Measurements from ENCODE around the gene SOCS7. TPM values are rescaled to one million over a fixed set of nuclear protein-coding genes. Genes with fewer than 3 reads are reported as not detected.

Gene SOCS7, protein sequence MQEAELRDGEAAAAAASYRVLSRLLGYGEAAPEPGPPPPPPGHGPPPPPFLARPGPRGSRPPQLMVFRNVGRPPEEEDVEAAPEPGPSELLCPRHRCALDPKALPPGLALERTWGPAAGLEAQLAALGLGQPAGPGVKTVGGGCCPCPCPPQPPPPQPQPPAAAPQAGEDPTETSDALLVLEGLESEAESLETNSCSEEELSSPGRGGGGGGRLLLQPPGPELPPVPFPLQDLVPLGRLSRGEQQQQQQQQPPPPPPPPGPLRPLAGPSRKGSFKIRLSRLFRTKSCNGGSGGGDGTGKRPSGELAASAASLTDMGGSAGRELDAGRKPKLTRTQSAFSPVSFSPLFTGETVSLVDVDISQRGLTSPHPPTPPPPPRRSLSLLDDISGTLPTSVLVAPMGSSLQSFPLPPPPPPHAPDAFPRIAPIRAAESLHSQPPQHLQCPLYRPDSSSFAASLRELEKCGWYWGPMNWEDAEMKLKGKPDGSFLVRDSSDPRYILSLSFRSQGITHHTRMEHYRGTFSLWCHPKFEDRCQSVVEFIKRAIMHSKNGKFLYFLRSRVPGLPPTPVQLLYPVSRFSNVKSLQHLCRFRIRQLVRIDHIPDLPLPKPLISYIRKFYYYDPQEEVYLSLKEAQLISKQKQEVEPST
- total RNA-seq, result 10 to 100 TPM; 22.1 to 25.1 TPM

DNA sequence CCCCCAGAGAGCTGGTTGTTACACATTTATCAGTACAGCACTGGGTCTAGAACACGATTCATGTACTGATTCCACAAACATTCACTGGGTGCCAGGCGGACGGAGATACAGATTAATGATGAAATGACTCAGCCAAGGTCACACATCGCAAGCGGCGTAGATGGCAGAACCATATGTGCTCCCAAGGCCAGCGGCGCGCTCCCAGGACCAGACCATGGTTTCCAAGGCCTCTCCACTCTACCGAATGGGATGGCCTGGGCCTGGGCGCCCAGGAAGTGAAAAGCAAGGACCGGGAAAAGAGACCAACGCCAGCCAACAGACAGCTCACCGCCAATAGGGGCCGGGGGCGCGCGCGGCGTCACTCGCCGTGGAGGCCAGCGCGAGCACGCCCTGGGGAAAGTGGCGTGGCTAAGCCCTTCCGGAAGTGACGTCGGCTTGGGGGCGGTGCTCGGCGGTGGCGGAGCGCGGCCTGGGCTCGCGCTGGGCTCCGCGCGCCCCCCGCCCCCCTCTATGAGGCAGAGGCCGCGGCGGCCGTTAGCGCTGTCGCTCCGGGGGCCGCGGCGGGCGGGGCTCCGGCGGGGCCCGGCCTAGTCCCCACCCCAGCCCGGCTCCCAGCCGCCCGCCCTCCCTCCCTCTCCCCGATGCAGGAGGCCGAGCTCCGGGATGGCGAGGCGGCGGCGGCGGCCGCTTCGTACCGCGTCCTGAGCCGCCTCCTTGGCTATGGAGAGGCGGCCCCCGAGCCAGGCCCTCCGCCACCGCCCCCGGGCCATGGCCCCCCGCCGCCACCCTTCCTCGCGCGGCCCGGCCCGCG is at the start of gene SOCS7:
TSS of gene SOCS7 (plus strand) at position 433 of the 811 bp plus-strand sequence. CDS start at position 642, 209 bp downstream.
- H3K4me3 Mint-ChIP-seq, result peak within 1 kb of the TSS; percentile 99
- intact Hi-C loops (cut with micrococcal nuclease), result loop anchor here (5.0 kb wide), 1 partner anchor 141 kb away; no protein-coding TSS in a partner anchor
- H3K27me3 Mint-ChIP-seq (ENCODE audit: low read depth), result no peaks in the 10 kb centered on the region
- H3K36me3 Mint-ChIP-seq (ENCODE audit: low read depth), result no peaks in the 10 kb centered on the region
- peaks cover 40% of the 10 kb centered on the region for H3K4me1 Mint-ChIP-seq (ENCODE audit: low read depth)
- CTCF ChIA-PET, result interaction anchor here (0.6 to 10.3 kb wide), 5 partner anchors 18 to 252 kb away, joined by 3 to 193 read pairs (median 4); no protein-coding TSS in a partner anchor
- DNase-seq, result peak; percentile 92
- H3K27ac Mint-ChIP-seq, result peak within 1 kb of the TSS; percentile 95
- H3K9me3 Mint-ChIP-seq, result no peaks in the 10 kb centered on the region

DNA sequence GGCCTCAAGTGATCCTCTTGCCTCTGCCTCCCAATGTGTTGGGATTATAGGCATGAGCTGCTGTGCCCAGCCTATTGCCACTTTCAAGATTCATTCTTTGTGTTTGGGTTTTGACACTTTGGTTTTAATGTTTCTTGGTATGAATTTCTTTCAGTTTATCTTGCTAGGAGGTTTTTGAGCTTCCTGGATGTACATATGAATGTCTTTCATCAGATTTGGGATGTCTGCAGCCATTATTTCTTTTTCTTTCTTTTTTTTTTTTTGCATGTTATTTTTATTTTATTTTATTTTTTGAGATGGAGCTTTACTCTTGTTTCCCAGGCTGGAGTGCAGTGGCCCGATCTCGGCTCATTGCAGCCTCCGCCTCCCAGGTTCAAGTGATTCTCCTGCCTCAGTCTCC is 36.1 kb upstream of the SOCS7 start:
- no peak for DNase-seq
- CTCF ChIA-PET, result interaction anchor here (0.7 kb wide), 1 partner anchor 395 kb away, joined by 3 read pairs; no protein-coding TSS in a partner anchor
- H3K4me1 Mint-ChIP-seq (ENCODE audit: low read depth), result no peaks in the 10 kb centered on the region
- no peaks in the 10 kb centered on the region for H3K9me3 Mint-ChIP-seq
- H3K36me3 Mint-ChIP-seq (ENCODE audit: low read depth), result peaks cover 17% of the 10 kb centered on the region
- no peak overlapping the region for H3K4me3 Mint-ChIP-seq
- no peaks in the 10 kb centered on the region for H3K27me3 Mint-ChIP-seq (ENCODE audit: low read depth)
- intact Hi-C loops (cut with micrococcal nuclease), result no loop called here
- no peak overlapping the region for H3K27ac Mint-ChIP-seq

DNA sequence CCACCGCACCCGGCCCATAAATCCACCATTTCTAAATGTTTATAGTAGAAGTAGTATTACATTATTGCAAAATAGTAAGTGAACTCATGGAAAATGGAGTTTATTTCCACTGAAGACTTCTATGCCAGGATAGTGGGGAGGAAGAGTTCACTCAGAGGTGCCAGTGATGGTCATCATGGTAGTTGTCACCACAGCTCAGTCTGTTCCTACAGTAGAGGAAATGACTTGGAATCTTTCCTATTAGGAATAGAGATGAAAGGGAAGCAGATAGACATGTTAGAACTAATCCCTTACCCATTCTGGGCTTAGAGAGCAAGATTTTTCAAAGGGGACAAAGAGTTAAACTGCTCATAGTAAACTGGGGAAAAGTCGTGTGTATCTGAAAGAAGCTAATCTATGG is 34.6 kb upstream of the SOCS7 start:
- Mint-ChIP-seq H3K27ac (no peak overlapping the region), H3K4me1 (ENCODE audit: low read depth) (no peaks in the 10 kb centered on the region), H3K36me3 (ENCODE audit: low read depth) (peaks cover 21% of the 10 kb centered on the region), H3K27me3 (ENCODE audit: low read depth) (no peaks in the 10 kb centered on the region), H3K4me3 (no peak overlapping the region), H3K9me3 (no peaks in the 10 kb centered on the region)
- no peak for DNase-seq
- intact Hi-C loops (cut with micrococcal nuclease), result no loop called here
- CTCF ChIA-PET, result interaction anchor here (1.8 kb wide), 1 partner anchor 16 kb away, joined by 5 read pairs; no protein-coding TSS in a partner anchor

GRCh38 chr17:38320482-38320881 is 31.2 kb upstream of the SOCS7 start:
- Mint-ChIP-seq H3K36me3 (ENCODE audit: low read depth) (peaks cover 28% of the 10 kb centered on the region), H3K4me1 (ENCODE audit: low read depth) (peaks cover 2% of the 10 kb centered on the region), H3K4me3 (no peak overlapping the region), H3K27ac (no peak overlapping the region), H3K27me3 (ENCODE audit: low read depth) (no peaks in the 10 kb centered on the region), H3K9me3 (no peaks in the 10 kb centered on the region)
- no peak for DNase-seq
- CTCF ChIA-PET, result no interaction called here
- intact Hi-C loops (cut with micrococcal nuclease), result no loop called here

GRCh38 chr17:38322156-38322779 is 29.4 kb upstream of the SOCS7 start:
- Mint-ChIP-seq H3K9me3 (no peaks in the 10 kb centered on the region), H3K27me3 (ENCODE audit: low read depth) (no peaks in the 10 kb centered on the region), H3K36me3 (ENCODE audit: low read depth) (peaks cover 20% of the 10 kb centered on the region), H3K27ac (no peak overlapping the region), H3K4me1 (ENCODE audit: low read depth) (peaks cover 8% of the 10 kb centered on the region), H3K4me3 (no peak overlapping the region)
- DNase-seq, result peak; percentile 82
- CTCF ChIA-PET, result interaction anchor here (0.8 to 2.1 kb wide), 11 partner anchors 10 to 802 kb away, joined by 3 to 19 read pairs (median 3); no protein-coding TSS in a partner anchor
- intact Hi-C loops (cut with micrococcal nuclease), result loop anchor here (2.0 kb wide), 1 partner anchor 93 kb away; no protein-coding TSS in a partner anchor

GRCh38 chr17:38322897-38323296 is 28.7 kb upstream of the SOCS7 start:
- Mint-ChIP-seq H3K27ac (no peak overlapping the region), H3K27me3 (ENCODE audit: low read depth) (no peaks in the 10 kb centered on the region), H3K9me3 (no peaks in the 10 kb centered on the region), H3K4me3 (no peak overlapping the region), H3K36me3 (ENCODE audit: low read depth) (peaks cover 18% of the 10 kb centered on the region), H3K4me1 (ENCODE audit: low read depth) (peaks cover 9% of the 10 kb centered on the region)
- CTCF ChIA-PET, result interaction anchor here (0.7 to 2.1 kb wide), 10 partner anchors 10 to 136 kb away, joined by 3 to 19 read pairs (median 4); no protein-coding TSS in a partner anchor
- intact Hi-C loops (cut with micrococcal nuclease), result loop anchor here (2.0 kb wide), 1 partner anchor 92 kb away; no protein-coding TSS in a partner anchor
- no peak for DNase-seq

DNA sequence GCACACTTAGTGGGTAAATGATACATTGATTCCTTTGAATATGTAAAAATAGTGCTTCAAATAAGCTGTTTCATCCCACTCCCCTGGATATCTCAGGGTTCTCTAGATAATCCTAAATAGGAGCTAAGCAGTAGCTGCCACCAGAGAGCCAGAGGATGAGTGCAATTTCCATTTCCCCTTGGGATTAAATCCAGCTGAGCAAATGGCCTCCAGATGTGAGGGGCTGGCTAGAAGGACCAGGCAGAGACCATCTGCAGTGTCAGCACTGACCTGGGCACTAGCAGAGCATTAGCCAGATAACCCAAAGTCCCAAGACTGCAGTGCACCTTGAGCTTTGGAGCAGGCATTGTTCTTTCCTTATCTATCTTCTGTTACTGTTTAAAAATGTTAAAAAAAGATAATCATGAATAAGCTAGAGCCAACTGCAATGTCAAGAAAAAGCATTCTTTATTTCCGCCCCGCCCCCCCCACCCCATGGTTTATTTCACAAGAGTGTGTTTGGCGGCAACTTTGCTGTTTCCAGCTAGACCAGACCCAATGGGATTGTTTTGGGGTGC is 27.4 kb upstream of the SOCS7 start:
- no peaks in the 10 kb centered on the region for H3K9me3 Mint-ChIP-seq
- no peak overlapping the region for H3K4me3 Mint-ChIP-seq
- no peaks in the 10 kb centered on the region for H3K27me3 Mint-ChIP-seq (ENCODE audit: low read depth)
- H3K27ac Mint-ChIP-seq, result no peak overlapping the region
- CTCF ChIA-PET, result interaction anchor here (0.6 to 2.2 kb wide), 7 partner anchors 10 to 1483 kb away, joined by 3 to 12 read pairs (median 4); no protein-coding TSS in a partner anchor
- H3K4me1 Mint-ChIP-seq (ENCODE audit: low read depth), result peaks cover 9% of the 10 kb centered on the region
- peaks cover 18% of the 10 kb centered on the region for H3K36me3 Mint-ChIP-seq (ENCODE audit: low read depth)
- no peak for DNase-seq
- intact Hi-C loops (cut with micrococcal nuclease), result no loop called here

DNA sequence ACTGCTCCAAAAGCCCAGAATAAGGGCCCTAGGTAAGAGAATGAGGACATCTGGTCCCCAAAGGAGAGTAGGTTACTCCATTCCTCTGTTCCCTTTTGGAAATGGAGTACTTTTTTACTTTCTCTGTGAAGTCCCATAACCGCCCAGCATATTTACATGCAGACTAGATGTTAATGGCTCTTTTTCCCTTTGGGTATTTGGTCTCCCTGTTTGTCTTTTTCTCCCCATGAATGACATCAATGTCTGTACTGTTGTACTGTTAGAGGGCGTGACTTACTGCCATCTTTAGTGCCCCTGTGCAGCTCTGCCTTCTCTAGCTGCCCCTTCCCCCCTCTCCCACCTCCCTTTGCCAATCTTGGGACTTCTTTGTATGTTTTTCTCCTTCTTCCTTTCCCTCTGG is 26.9 kb upstream of the SOCS7 start:
- Mint-ChIP-seq H3K27me3 (ENCODE audit: low read depth) (no peaks in the 10 kb centered on the region), H3K4me3 (no peak overlapping the region), H3K4me1 (ENCODE audit: low read depth) (peaks cover 9% of the 10 kb centered on the region), H3K9me3 (no peaks in the 10 kb centered on the region), H3K27ac (no peak overlapping the region), H3K36me3 (ENCODE audit: low read depth) (peaks cover 18% of the 10 kb centered on the region)
- CTCF ChIA-PET, result interaction anchor here (1.6 to 2.2 kb wide), 3 partner anchors 10 to 90 kb away, joined by 4 to 12 read pairs (median 4); no protein-coding TSS in a partner anchor
- no peak for DNase-seq
- intact Hi-C loops (cut with micrococcal nuclease), result no loop called here

GRCh38 chr17:38325221-38325851 is 26.3 kb upstream of the SOCS7 start:
- intact Hi-C loops (cut with micrococcal nuclease), result no loop called here
- H3K27ac Mint-ChIP-seq, result peak overlapping the region; percentile 72

DNA sequence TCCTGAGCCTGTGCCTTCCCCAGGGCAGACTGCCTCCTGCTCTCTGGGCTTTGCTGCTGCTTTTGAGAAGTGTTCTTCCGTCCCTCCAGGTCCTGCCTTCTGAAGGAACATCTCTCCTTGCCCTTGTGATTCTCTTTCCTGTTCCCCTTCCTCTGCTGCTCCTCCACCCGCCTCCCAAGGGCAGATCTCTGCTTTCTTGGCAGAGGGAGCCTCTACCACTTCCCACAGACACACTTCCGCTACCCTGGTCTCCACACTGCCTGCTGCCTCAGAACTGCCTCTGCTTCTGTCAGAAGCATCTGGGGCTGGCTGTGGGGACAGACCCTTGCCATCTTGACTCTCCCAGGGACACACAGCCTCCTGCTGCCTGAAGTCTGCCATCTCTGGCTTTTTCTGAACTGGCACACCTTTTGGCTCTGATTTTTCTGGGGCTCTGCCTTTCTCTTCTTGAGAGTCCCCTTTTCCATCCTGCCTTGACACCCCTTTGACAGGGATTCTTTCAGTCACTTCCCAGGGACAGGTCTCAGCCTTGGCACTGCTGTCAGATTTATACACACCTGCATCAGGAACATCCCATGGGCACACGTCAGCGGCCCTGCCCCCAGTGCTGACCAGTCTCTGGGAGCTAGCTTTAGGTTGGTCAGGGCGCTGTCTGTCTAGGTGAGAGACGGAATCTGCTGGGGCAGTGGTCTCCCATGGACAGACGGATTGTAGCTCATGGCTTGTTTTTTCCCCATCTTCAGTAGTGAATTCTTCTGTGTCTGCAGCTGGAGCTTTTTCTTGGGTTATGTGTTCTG is 24.4 kb upstream of the SOCS7 start:
- Mint-ChIP-seq H3K4me1 (ENCODE audit: low read depth) (peaks cover 9% of the 10 kb centered on the region), H3K27ac (peak overlapping the region; percentile 10), H3K4me3 (no peak overlapping the region), H3K36me3 (ENCODE audit: low read depth) (peaks cover 10% of the 10 kb centered on the region), H3K27me3 (ENCODE audit: low read depth) (no peaks in the 10 kb centered on the region), H3K9me3 (no peaks in the 10 kb centered on the region)
- DNase-seq, result peak; percentile 17
- intact Hi-C loops (cut with micrococcal nuclease), result no loop called here
- CTCF ChIA-PET, result interaction anchor here (0.6 to 1.9 kb wide), 2 partner anchors 22 to 1723 kb away, joined by 3 to 6 read pairs; no protein-coding TSS in a partner anchor

More at GRCh38 chr17:38325221-38325851, 26.3 kb upstream of the SOCS7 start:
- H3K36me3 Mint-ChIP-seq (ENCODE audit: low read depth), result peaks cover 18% of the 10 kb centered on the region
- peak overlapping the region; percentile 25 for H3K4me3 Mint-ChIP-seq
- CTCF ChIA-PET, result interaction anchor here (1.6 to 2.2 kb wide), 4 partner anchors 9 to 89 kb away, joined by 4 to 12 read pairs (median 5); no protein-coding TSS in a partner anchor
- H3K9me3 Mint-ChIP-seq, result no peaks in the 10 kb centered on the region
- peaks cover 9% of the 10 kb centered on the region for H3K4me1 Mint-ChIP-seq (ENCODE audit: low read depth)
- peak; percentile 26 for DNase-seq
- H3K27me3 Mint-ChIP-seq (ENCODE audit: low read depth), result no peaks in the 10 kb centered on the region
